Smooth muscle cell of trachea (primary cell): ENCODE data around the gene EIF4G1. TPM values are rescaled to one million over a fixed set of nuclear protein-coding genes. Genes with fewer than 3 reads are reported as not detected.

ENCODE experiments used
- total RNA-seq: library from RNA; depleted of rRNA; stranded (reverse); fragments of >200 nt; gene quantifications from 2 replicates; pipeline ENCODE4 v1.2.1, GENCODE V29; 2014

The EIF4G1 gene
- total RNA-seq = 315 and 337 TPM in 2 replicates

GRCh38 chr3:184314363-184314699, at the start of gene EIF4G1:
Gene EIF4G1, plus strand, starts transcription at chr3:184314606. Its CDS starts 1,191 bp downstream, at chr3:184315797.

GRCh38 chr3:184275961-184276910, 38.2 kb upstream of the EIF4G1 start, which contains the start of gene ECE2:
Gene ECE2, plus strand, starts transcription at chr3:184276022. Its CDS starts 132 bp downstream, at chr3:184276154.

GRCh38 chr3:184298759-184299487, 15.5 kb upstream of the EIF4G1 start, which contains the start of gene PSMD2:
Gene PSMD2, plus strand, starts transcription at chr3:184299241. Its CDS starts 26 bp downstream, at chr3:184299267.

GRCh38 chr3:184337399-184337714, 23.0 kb downstream of the EIF4G1 start, which contains the start of gene FAM131A:
Gene FAM131A, plus strand, starts transcription at chr3:184337600. Its CDS starts 31 bp downstream, at chr3:184337631.

GRCh38 chr3:184361532-184361931, 47.1 kb downstream of the EIF4G1 start, which contains the start of the genes CLCN2 and POLR2H:
Gene CLCN2, minus strand, starts transcription at chr3:184361605. Its CDS starts 126 bp downstream, at chr3:184361479.
Gene POLR2H, plus strand, starts transcription at chr3:184361710. Its CDS starts 1,783 bp downstream, at chr3:184363493.

GRCh38 chr3:184377882-184378445, 63.6 kb downstream of the EIF4G1 start, which contains the start of gene THPO:
Gene THPO, minus strand, starts transcription at chr3:184378207. Its CDS starts 1,948 bp downstream, at chr3:184376259.

GRCh38 chr3:184379358-184380184, 65.2 kb downstream of the EIF4G1 start, which contains the start of gene CHRD:
Gene CHRD, plus strand, starts transcription at chr3:184380054. Its CDS starts 265 bp downstream, at chr3:184380319.

Other genes starting within 250 kb of the EIF4G1 start
- gene HTR3E, start 217.5 kb upstream of the EIF4G1 start, total RNA-seq = not detected in 2 replicates
- 25.0 and 32.1 TPM in 2 replicates for gene EIF2B5, start 179.2 kb upstream of the EIF4G1 start, total RNA-seq
- gene DVL3, start 159.2 kb upstream of the EIF4G1 start, total RNA-seq = 29.1 and 53.8 TPM in 2 replicates
- 374 and 506 TPM in 2 replicates for gene AP2M1, start 139.8 kb upstream of the EIF4G1 start, total RNA-seq
- 47.3 and 89.0 TPM in 2 replicates for gene ABCF3, start 128.4 kb upstream of the EIF4G1 start, total RNA-seq
- not detected in 2 replicates for gene VWA5B2, start 85.0 kb upstream of the EIF4G1 start, total RNA-seq
- 24.0 and 25.3 TPM in 2 replicates for gene ALG3, start 65.6 kb upstream of the EIF4G1 start, total RNA-seq
- gene EEF1AKMT4, start 64.9 kb upstream of the EIF4G1 start, total RNA-seq = 0.87 and 2.0 TPM in 2 replicates
- not detected in 2 replicates for gene CAMK2N2, start 53.1 kb upstream of the EIF4G1 start, total RNA-seq
- under 0.01 TPM in 1 of 2 replicates, not detected in the other for gene ECE2, start 38.6 kb upstream of the EIF4G1 start, total RNA-seq
- gene PSMD2, start 15.4 kb upstream of the EIF4G1 start, total RNA-seq = 403 and 574 TPM in 2 replicates
- gene FAM131A, start 23.0 kb downstream of the EIF4G1 start, total RNA-seq = 25.7 and 33.4 TPM in 2 replicates
- 4.1 and 6.9 TPM in 2 replicates for gene CLCN2, start 47.0 kb downstream of the EIF4G1 start, total RNA-seq
- 52.3 and 98.0 TPM in 2 replicates for gene POLR2H, start 47.1 kb downstream of the EIF4G1 start, total RNA-seq
- 0.15 and 0.83 TPM in 2 replicates for gene THPO, start 63.6 kb downstream of the EIF4G1 start, total RNA-seq
- gene CHRD, start 65.4 kb downstream of the EIF4G1 start, total RNA-seq = 0.73 and 2.6 TPM in 2 replicates
- 12.4 and 18.0 TPM in 2 replicates for gene EPHB3, start 247.2 kb downstream of the EIF4G1 start, total RNA-seq